ENCODE measurements around the gene NDUFA11. TPM values are rescaled to one million over a fixed set of nuclear protein-coding genes. Genes with fewer than 3 reads are reported as not detected.

NDUFA11 gene
- total and polyA plus RNA-seq, 2 of the 13 experiments (the other 11 are each of a cell fraction or from before 2014, with no cell fraction given), result 286 to 378 TPM

- FAIRE-seq, result no peak
- Histone ChIP-seq H3K27ac (ENCODE audit: extremely low read length, insufficient read depth, low read length) (no peak overlapping the region), H3K4me1 (ENCODE audit: insufficient read depth, low read length) (no peaks in the 10 kb centered on the region), H2AFZ (ENCODE audit: low read length) (no peak overlapping the region), H3K27me3 (ENCODE audit: control insufficient read depth in 1 of 2, insufficient read depth in 2 of 2, low read length in 2 of 2) (no peaks in the 10 kb centered on the region), H3K9ac (ENCODE audit: insufficient read depth, low read depth, low read length) (no peak overlapping the region), H3K4me2 (ENCODE audit: low read depth, low read length) (no peak overlapping the region), H3K79me2 (ENCODE audit: insufficient read depth, low read length) (peaks cover 47% of the 10 kb centered on the region), H3K4me3 (replicated peaks in 1 of 3; ENCODE audit: insufficient read depth in 1 of 3, low read depth in 2 of 3, low read length in 3 of 3) (no peak overlapping the region), H4K20me1 (ENCODE audit: insufficient read depth, low read length) (peaks cover 48% of the 10 kb centered on the region; the same call in 1 of the 2 replicates), H3K36me3 (replicated peaks in 1 of 2; ENCODE audit: control insufficient read depth in 1 of 2, insufficient read depth in 2 of 2, low read length in 2 of 2) (peaks cover 51 to 88% of the 10 kb centered on the region in 2 experiments), H3K9me3 (ENCODE audit: low read length) (no peaks in the 10 kb centered on the region)
- in situ Hi-C loops (cut with HindIII; ENCODE audit: extremely low pct_ligation_motif_present, low pct_unique_long_range_greater_than_20kb) (no loop called here), intact Hi-C loops (cut with micrococcal nuclease; ENCODE audit: unreplicated experiment) (no loop called here)
- no peak for TF ChIP-seq ZNF10 (CRISPR knock-in tag; IDR thresholded peaks at IDR 0.05; ENCODE audit: borderline replicate concordance, low read depth)
- no peak for TF ChIP-seq ZNF12 (CRISPR knock-in tag; IDR thresholded peaks at IDR 0.05)
- TF ChIP-seq SMAD9 (CRISPR knock-in tag; IDR thresholded peaks at IDR 0.05), result no peak
- TF ChIP-seq RAD51 (IDR thresholded peaks at IDR 0.05; ENCODE audit: borderline replicate concordance), result no peak
- no peak for TF ChIP-seq ZNF569 (CRISPR knock-in tag; IDR thresholded peaks at IDR 0.05; ENCODE audit: borderline replicate concordance)
- TF ChIP-seq GFI1 (CRISPR knock-in tag; IDR thresholded peaks at IDR 0.05; ENCODE audit: borderline replicate concordance), result no peak
- no peak for TF ChIP-seq PBX3 (CRISPR knock-in tag; IDR thresholded peaks at IDR 0.05; ENCODE audit: borderline replicate concordance)
- no peak for TF ChIP-seq ATF2 (CRISPR knock-in tag; IDR thresholded peaks at IDR 0.05)
- TF ChIP-seq PTBP1 (IDR thresholded peaks at IDR 0.05; ENCODE audit: low read depth, low read length, poor library complexity, severe bottlenecking), result no peak
- TF ChIP-seq SUZ12 (IDR thresholded peaks at IDR 0.05; ENCODE audit: low read depth, low read length), result no peak
- no peak for TF ChIP-seq CENPX (CRISPR knock-in tag; IDR thresholded peaks at IDR 0.05)
- TF ChIP-seq ZNF549 (CRISPR knock-in tag; IDR thresholded peaks at IDR 0.05), result no peak
- no peak for TF ChIP-seq SNAPC2 (CRISPR knock-in tag; IDR thresholded peaks at IDR 0.05)
- TF ChIP-seq KLF11 (CRISPR knock-in tag; IDR thresholded peaks at IDR 0.05), result no peak
- TF ChIP-seq RELA (CRISPR knock-in tag; IDR thresholded peaks at IDR 0.05), result no peak
- TF ChIP-seq ZNF329 (CRISPR knock-in tag; IDR thresholded peaks at IDR 0.05; ENCODE audit: low read depth), result no peak
- no peak for TF ChIP-seq ZNF644 (CRISPR knock-in tag; IDR thresholded peaks at IDR 0.05; ENCODE audit: low read depth)
- no peak for TF ChIP-seq ZSCAN12 (CRISPR knock-in tag; IDR thresholded peaks at IDR 0.05)
- DNase-seq (ENCODE audit: low spot score), result no peak
- no TSS peak for BruUV-seq (replicated peaks)
- POLR2A ChIA-PET, result no interaction called here
- ATAC-seq, result no peak
- CTCF ChIA-PET (ENCODE audit: low intra/inter-chr PET ratio, low total read pairs), result no interaction called here
- WGBS (ENCODE audit: low lambda C conversion rate), result 97% methylated on average over 9 of the region's 9 CpGs
These were observed 32.7 kb upstream of the NDUFA11 start for GRCh38 chr19:5936292-5936592.
